B cell (primary cell): ENCODE results near the gene STK24. TPM values are rescaled to one million over a fixed set of nuclear protein-coding genes. Genes with fewer than 3 reads are reported as not detected.

ENCODE experiments used
- ATAC-seq: fragments of 200-7000 bp; cut with Tn5 transposase; one replicate; pipeline ENCODE4 v1.10.0; 2021; ENCODE audit warnings: low read depth, mild to moderate bottlenecking, moderate number of reproducible peaks, moderate library complexity
- CTCF ChIA-PET: fragments of 350-600 bp; sonication (Branson Sonifier 250); formaldehyde crosslinking; loops from one replicate; lab custom pipeline; 2021; ENCODE audit warnings: antibody characterized with exemption, inconsistent platforms; lab: Charles Lee
- POLR2A ChIA-PET: fragments of 350-600 bp; sonication (Branson Sonifier 250); formaldehyde crosslinking; loops from one replicate; lab custom pipeline; 2021; ENCODE audit warnings: antibody characterized with exemption; lab: Charles Lee
- DNase-seq: peaks from one replicate; pipeline ENCODE4 v3.0.0; 2013
- H2AFZ ChIP-seq: 2 replicates; pipeline ENCODE4 v1.6.1; 2012; ENCODE audit warnings: mild to moderate bottlenecking, low read depth, low read length; ENCODE audit not compliant: insufficient read depth, poor library complexity, severe bottlenecking
- H3K27ac ChIP-seq, 2 donors: 1 replicate in 1 of 2; 2 replicates in 1 of 2; pipeline ENCODE4 v1.5.1; 2012 to 2013; ENCODE audit warnings: low read length in 2 of 2, mild to moderate bottlenecking in 2 of 2, moderate library complexity in 1 of 2
- H3K27me3 ChIP-seq, 4 experiments: fragments of 200-600 bp in 1 of 4; sonication (generic) in 1 of 4; replicated peaks in 1 of 4; 1 replicate in 2 of 4; 2 replicates in 2 of 4; pipeline versions ENCODE4 v1.6.1 to v1.7.0; 2013 to 2016; ENCODE audit warnings: low read length in 3 of 4, mild to moderate bottlenecking in 2 of 4, mixed read lengths in 1 of 4, moderate library complexity in 1 of 4; ENCODE audit not compliant: insufficient read depth in 4 of 4, control insufficient read depth in 3 of 4; ENCODE audit errors: control extremely low read depth in 1 of 4
- H3K36me3 ChIP-seq, 2 experiments: replicated peaks in 1 of 2; 1 replicate in 1 of 2; 2 replicates in 1 of 2; pipeline versions ENCODE4 v1.6.1 to v1.7.1; 2013; ENCODE audit warnings: low read length in 1 of 2; ENCODE audit not compliant: insufficient read depth in 2 of 2, control insufficient read depth in 1 of 2; ENCODE audit errors: control extremely low read depth in 1 of 2, extremely low read depth in 1 of 2
- H3K4me1 ChIP-seq, 2 donors: fragments of 200-600 bp in 1 of 2; sonication (generic) in 1 of 2; 1 replicate in 1 of 2; 2 replicates in 1 of 2; pipeline versions ENCODE4 v1.5.1 to v1.6.1; 2013 to 2017; ENCODE audit warnings: low read length in 2 of 2; ENCODE audit not compliant: control insufficient read depth in 2 of 2, insufficient read depth in 2 of 2
- H3K4me2 ChIP-seq: replicated peaks from 2 replicates; pipeline ENCODE3; 2012; ENCODE audit warnings: mild to moderate bottlenecking, low read depth, low read length; ENCODE audit not compliant: poor library complexity, severe bottlenecking
- H3K4me3 ChIP-seq, 5 experiments: fragments of 200-600 bp in 1 of 5; sonication (generic) in 1 of 5; 1 replicate in 3 of 5; 2 replicates in 2 of 5; pipeline versions ENCODE4 v1.5.1 to v1.7.0; 2011 to 2016; ENCODE audit warnings: low read length in 4 of 5, mild to moderate bottlenecking in 4 of 5, low read depth in 2 of 5, control low read depth in 1 of 5, moderate library complexity in 1 of 5; ENCODE audit not compliant: insufficient read depth in 1 of 5; ENCODE audit errors: control extremely low read depth in 1 of 5, extremely low read depth in 1 of 5
- H3K79me2 ChIP-seq: fragments of 200-600 bp; sonication (generic); one replicate; pipeline ENCODE4 v1.6.0; 2016; ENCODE audit warnings: low read length; ENCODE audit not compliant: control insufficient read depth, insufficient read depth
- H3K9ac ChIP-seq: fragments of 200-600 bp; sonication (generic); 2 replicates; pipeline ENCODE4 v1.6.1; 2017; ENCODE audit warnings: mild to moderate bottlenecking, low read length, moderate library complexity
- H3K9me3 ChIP-seq, 3 donors: one replicate each; pipeline versions ENCODE4 v1.6.1 to v1.7.1; 2013; ENCODE audit warnings: low read length in 2 of 3; ENCODE audit not compliant: control insufficient read depth in 2 of 3, insufficient read depth in 1 of 3; ENCODE audit errors: control extremely low read depth in 1 of 3
- H4K20me1 ChIP-seq: 2 replicates; pipeline ENCODE4 v1.6.0; 2012; ENCODE audit warnings: mild to moderate bottlenecking, low read length; ENCODE audit not compliant: insufficient read depth, control insufficient read depth, poor library complexity, severe bottlenecking
- H3K27ac Mint-ChIP-seq: one replicate; pipeline ENCODE4 v1.8.0; 2021; ENCODE audit warnings: mixed read lengths
- H3K27me3 Mint-ChIP-seq: one replicate; pipeline ENCODE4 v1.8.0; 2021; ENCODE audit warnings: mixed read lengths
- H3K4me1 Mint-ChIP-seq: one replicate; pipeline ENCODE4 v1.8.0; 2021; ENCODE audit warnings: mixed read lengths
- H3K4me3 Mint-ChIP-seq: one replicate; pipeline ENCODE4 v1.8.0; 2021; ENCODE audit warnings: mixed read lengths
- H3K9me3 Mint-ChIP-seq: one replicate; pipeline ENCODE4 v1.8.0; 2022; ENCODE audit warnings: mixed read lengths; ENCODE audit not compliant: insufficient read depth
- EZH2 ChIP-seq: IDR thresholded peaks from 2 replicates; pipeline ENCODE4 v1.6.1; 2012; ENCODE audit warnings: borderline replicate concordance, low read depth, mild to moderate bottlenecking, moderate library complexity, low read length; ENCODE audit not compliant: insufficient read depth, poor library complexity, severe bottlenecking
- WGBS: methylation state at CpG from one replicate; pipeline ENCODE4 v1.1.5; 2013; ENCODE audit warnings: missing lambda C conversion rate; ENCODE audit not compliant: insufficient coverage; 5-methylcytosine and 5-hydroxymethylcytosine counted together
- intact Hi-C: fragments of 100-400 bp; cut with micrococcal nuclease; formaldehyde crosslinking; loops from one replicate; pipeline ENCODE4 v1.10.0; 2022
- polyA plus RNA-seq: library from polyadenylated mRNA; depleted of rRNA; stranded (reverse); fragments of >200 nt; gene quantifications from 2 replicates; pipeline ENCODE4 v1.2.3, GENCODE V29; 2012
- total RNA-seq, 2 donors: library from RNA; stranded (reverse); fragments of 120-200 nt in 1 of 2; gene quantifications; 1 replicate in 1 of 2; 2 replicates in 1 of 2; pipeline versions ENCODE4 v1.2.3 to v1.2.4, GENCODE V29; 2013 to 2022
- TF ChIP-seq, protein P1 (sequence below): fragments of 200-600 bp; IDR thresholded peaks from one replicate; pipeline ENCODE4 v1.8.0; 2022; ENCODE audit warnings: antibody characterized with exemption, mild to moderate bottlenecking

STK24 gene
- total and polyA plus RNA-seq, 2 donors (not counting 1 experiment from before 2014, with no cell fraction given) = 47.2 to 117 TPM

DNA sequence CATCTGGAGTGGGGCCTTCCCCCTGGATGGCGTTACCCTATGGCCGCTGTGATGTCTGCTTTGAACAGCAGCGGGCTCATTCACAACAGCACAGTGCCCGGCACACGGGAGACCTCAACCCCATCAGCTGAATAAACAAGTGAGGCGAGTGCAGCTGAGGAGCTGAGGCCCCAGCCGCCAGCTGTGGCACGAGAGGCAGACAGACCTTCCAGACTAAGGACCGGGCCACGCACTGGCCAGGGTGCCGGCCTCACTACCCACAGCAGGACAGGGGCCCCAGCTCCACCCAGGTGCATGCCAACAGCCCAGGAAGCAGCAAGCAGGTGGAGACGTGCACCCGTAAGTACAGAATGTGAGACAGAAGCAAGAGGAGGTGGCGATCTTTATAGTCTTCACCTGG is 39.6 kb downstream of the STK24 start:
- Histone ChIP-seq H3K9ac (no peak overlapping the region), H3K4me3 (no peak overlapping the region), H3K27me3 (no peaks in the 10 kb centered on the region), H3K36me3 (peaks cover 4 to 28% of the 10 kb centered on the region in 2 experiments), H3K4me2 (no peak overlapping the region), H3K79me2 (peaks cover 98% of the 10 kb centered on the region), H3K4me1 (peaks cover 35% of the 10 kb centered on the region in 2 donors), H3K27ac (no peak overlapping the region), H3K9me3 (no peaks in the 10 kb centered on the region), H2AFZ (no peak overlapping the region), H4K20me1 (peaks cover 99% of the 10 kb centered on the region)
- no peak overlapping the region for H3K27ac Mint-ChIP-seq
- 94% methylated on average over 14 of the region's 14 CpGs for WGBS
- TF ChIP-seq EZH2 = no peak
- TF ChIP-seq, protein P1, sequence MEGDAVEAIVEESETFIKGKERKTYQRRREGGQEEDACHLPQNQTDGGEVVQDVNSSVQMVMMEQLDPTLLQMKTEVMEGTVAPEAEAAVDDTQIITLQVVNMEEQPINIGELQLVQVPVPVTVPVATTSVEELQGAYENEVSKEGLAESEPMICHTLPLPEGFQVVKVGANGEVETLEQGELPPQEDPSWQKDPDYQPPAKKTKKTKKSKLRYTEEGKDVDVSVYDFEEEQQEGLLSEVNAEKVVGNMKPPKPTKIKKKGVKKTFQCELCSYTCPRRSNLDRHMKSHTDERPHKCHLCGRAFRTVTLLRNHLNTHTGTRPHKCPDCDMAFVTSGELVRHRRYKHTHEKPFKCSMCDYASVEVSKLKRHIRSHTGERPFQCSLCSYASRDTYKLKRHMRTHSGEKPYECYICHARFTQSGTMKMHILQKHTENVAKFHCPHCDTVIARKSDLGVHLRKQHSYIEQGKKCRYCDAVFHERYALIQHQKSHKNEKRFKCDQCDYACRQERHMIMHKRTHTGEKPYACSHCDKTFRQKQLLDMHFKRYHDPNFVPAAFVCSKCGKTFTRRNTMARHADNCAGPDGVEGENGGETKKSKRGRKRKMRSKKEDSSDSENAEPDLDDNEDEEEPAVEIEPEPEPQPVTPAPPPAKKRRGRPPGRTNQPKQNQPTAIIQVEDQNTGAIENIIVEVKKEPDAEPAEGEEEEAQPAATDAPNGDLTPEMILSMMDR = no peak
- no peak overlapping the region for H3K4me3 Mint-ChIP-seq
- no peaks in the 10 kb centered on the region for H3K27me3 Mint-ChIP-seq
- POLR2A ChIA-PET = interaction anchor here (0.6 kb wide), 1 partner anchor 90 kb away, joined by 7 read pairs; no protein-coding TSS in a partner anchor
- DNase-seq (no peak), ATAC-seq (no peak)
- CTCF ChIA-PET = interaction anchor here (0.7 to 0.9 kb wide), 4 partner anchors 11 to 87 kb away, joined by 3 read pairs; no protein-coding TSS in a partner anchor
- intact Hi-C loops = no loop called here
- no peaks in the 10 kb centered on the region for H3K9me3 Mint-ChIP-seq
- H3K4me1 Mint-ChIP-seq = peaks cover 82% of the 10 kb centered on the region

DNA sequence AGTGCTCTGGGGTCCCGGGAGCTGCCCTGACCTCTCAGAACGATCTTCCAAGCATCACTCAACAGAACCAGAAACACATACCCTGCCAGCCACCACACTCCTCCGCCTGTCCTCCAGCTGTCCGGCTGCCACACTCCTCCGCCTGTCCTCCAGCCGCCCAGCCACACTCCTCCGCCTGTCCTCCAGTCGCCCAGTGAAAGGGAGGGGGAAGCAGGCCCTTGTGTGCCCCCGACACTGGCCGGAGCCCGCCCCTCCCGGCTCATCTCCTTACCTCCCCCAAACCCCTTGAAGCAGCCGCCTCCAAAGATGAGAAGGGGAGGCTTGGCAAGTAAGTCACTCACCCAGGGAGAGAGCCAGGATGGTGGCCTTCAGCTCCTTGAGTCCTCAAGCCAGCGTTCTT is 40.2 kb downstream of the STK24 start:
- H3K27me3 Mint-ChIP-seq = no peaks in the 10 kb centered on the region
- intact Hi-C loops = no loop called here
- peaks cover 4 to 28% of the 10 kb centered on the region in 2 experiments for H3K36me3 ChIP-seq
- H3K4me3 ChIP-seq = no peak overlapping the region
- no peak overlapping the region for H3K4me2 ChIP-seq
- H3K4me1 ChIP-seq = peaks cover 33 to 34% of the 10 kb centered on the region in 2 donors
- TF ChIP-seq, protein P1 = no peak
- no peak for TF ChIP-seq EZH2
- H3K9me3 ChIP-seq = no peaks in the 10 kb centered on the region
- no peak overlapping the region for H3K9ac ChIP-seq
- no peaks in the 10 kb centered on the region for H3K27me3 ChIP-seq
- CTCF ChIA-PET = interaction anchor here (0.9 kb wide), 1 partner anchor 11 kb away, joined by 3 read pairs; no protein-coding TSS in a partner anchor
- DNase-seq (no peak), ATAC-seq (no peak)
- H3K4me1 Mint-ChIP-seq = peaks cover 80% of the 10 kb centered on the region
- H2AFZ ChIP-seq = no peak overlapping the region
- POLR2A ChIA-PET = interaction anchor here (0.6 kb wide), 1 partner anchor 538 kb away, joined by 3 read pairs; no protein-coding TSS in a partner anchor
- peak overlapping the region; percentile 46 for H3K27ac Mint-ChIP-seq
- no peaks in the 10 kb centered on the region for H3K9me3 Mint-ChIP-seq
- WGBS = 88% methylated on average over 5 of the region's 14 CpGs
- no peak overlapping the region for H3K27ac ChIP-seq
- no peak overlapping the region for H3K4me3 Mint-ChIP-seq
- H4K20me1 ChIP-seq = peaks cover 99% of the 10 kb centered on the region
- peaks cover 98% of the 10 kb centered on the region for H3K79me2 ChIP-seq
